Measurements from ENCODE around the gene UBC.
"Not testable (repeated sequence)": the region's sequence is repeated elsewhere in the genome, so short reads cannot be mapped to it uniquely, and the experiment has no call there.

Gene UBC

DNA sequence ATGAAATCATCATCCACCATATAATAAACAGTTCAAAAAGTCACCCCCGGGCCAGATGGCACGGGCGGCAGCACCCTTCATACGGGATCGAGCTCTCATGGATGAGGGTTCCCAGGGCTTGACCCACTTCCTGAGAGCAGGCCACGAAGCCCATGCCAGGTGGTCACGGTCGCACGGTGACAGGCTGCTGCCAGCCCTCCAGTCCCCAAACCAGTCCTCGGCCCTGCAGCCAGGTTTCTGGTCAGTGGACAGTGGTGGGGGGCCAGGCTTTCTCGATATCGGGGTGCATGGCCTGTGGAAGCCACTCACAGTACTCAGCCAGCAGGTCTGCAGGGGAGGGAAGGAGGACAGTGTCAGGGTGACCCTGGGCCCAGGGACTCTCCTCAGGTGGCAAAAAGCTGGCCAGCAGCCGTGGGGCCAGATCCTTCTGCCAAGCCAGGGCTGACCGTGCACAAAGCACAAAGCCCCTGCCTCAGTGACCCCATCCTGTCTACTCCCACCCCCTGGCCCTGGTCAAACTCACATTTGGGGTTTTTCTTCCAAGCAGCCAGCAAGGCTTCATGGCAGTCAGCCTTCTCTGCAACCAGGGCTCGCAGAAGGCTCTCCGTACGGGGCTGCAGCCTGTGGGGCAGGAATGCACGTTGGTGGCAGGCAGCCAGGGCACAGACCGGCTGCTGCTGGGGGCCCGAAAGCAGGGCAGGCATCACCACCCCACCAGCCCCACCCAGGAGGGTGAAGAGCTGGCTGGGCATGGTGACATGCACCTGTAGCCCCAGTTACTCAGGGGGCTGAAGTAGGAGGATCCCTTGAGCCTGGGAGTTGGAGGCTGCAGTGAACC is 33.3 kb upstream of the UBC start:
- H3K27me3 ChIP-seq (ENCODE audit: control insufficient read depth in 1 of 2, insufficient read depth in 2 of 2, low read length in 2 of 2): no peaks in the 10 kb centered on the region
- no peaks in the 10 kb centered on the region for H3K4me1 ChIP-seq (ENCODE audit: control insufficient read depth, insufficient read depth, low read length)
- no peaks in the 10 kb centered on the region for H3K9me3 ChIP-seq (ENCODE audit: control insufficient read depth in 2 of 2, low read length in 2 of 2)
- no peak overlapping the region for H3K27ac ChIP-seq (ENCODE audit: low read length)
- H3K4me3 ChIP-seq (ENCODE audit: low read length in 2 of 2): no peak overlapping the region
- no peak overlapping the region for H3K9ac ChIP-seq (ENCODE audit: low read length in 2 of 2)
- H3K36me3 ChIP-seq (ENCODE audit: control insufficient read depth in 2 of 2, insufficient read depth in 2 of 2, low read length in 2 of 2): peaks cover 7 to 30% of the 10 kb centered on the region in 2 donors

DNA sequence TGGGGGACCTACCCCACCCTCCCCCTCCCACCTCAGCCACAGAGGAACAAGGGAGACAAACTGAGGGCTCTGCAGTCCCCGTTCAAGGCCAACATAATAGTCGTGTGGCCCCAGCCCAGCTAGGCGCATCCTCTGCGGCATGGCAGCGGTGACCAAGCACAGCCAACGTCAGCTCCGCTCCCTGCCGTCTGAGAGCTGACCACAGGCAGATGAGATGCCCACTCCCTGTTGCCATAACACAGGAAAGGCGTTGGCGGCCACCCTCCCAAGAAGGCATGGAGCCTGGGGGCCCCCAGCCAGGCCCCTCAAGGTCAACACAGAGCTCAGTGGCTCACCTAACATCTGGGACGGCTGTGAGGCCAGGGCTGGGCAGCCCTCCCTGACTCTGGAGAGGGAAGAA is 32.6 kb upstream of the UBC start:
- no peaks in the 10 kb centered on the region for H3K9me3 ChIP-seq (ENCODE audit: control insufficient read depth in 2 of 2, low read length in 2 of 2)
- no peaks in the 10 kb centered on the region for H3K4me1 ChIP-seq (ENCODE audit: control insufficient read depth, insufficient read depth, low read length)
- H3K27ac ChIP-seq (ENCODE audit: low read length): no peak overlapping the region
- H3K4me3 ChIP-seq (ENCODE audit: low read length in 2 of 2): no peak overlapping the region
- H3K9ac ChIP-seq (ENCODE audit: low read length in 2 of 2): no peak overlapping the region
- H3K27me3 ChIP-seq (ENCODE audit: control insufficient read depth in 1 of 2, insufficient read depth in 2 of 2, low read length in 2 of 2): no peaks in the 10 kb centered on the region
- peaks cover 7 to 30% of the 10 kb centered on the region in 2 donors for H3K36me3 ChIP-seq (ENCODE audit: control insufficient read depth in 2 of 2, insufficient read depth in 2 of 2, low read length in 2 of 2)

DNA sequence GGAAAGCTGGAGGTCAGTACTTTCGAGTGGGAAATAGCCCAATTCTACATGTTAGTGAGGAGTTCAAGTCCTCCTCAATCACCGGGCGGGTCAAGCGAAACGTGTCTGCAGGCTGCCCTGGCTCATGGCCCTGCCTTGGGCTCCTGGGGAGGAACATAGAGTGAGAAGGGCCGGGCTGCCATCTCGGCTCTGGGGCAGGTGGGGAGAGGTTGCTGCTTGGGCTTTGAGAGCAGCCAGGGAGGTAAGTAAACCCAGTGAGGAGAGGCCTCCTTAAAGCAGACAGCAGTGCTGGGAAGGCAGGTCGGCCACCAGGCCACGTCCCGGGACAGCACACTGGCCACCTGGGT is 32.0 kb upstream of the UBC start:
- Histone ChIP-seq H3K4me3 (ENCODE audit: low read length in 2 of 2) (no peak overlapping the region), H3K27ac (ENCODE audit: low read length) (no peak overlapping the region), H3K9me3 (ENCODE audit: control insufficient read depth in 2 of 2, low read length in 2 of 2) (no peaks in the 10 kb centered on the region), H3K36me3 (ENCODE audit: control insufficient read depth in 2 of 2, insufficient read depth in 2 of 2, low read length in 2 of 2) (peaks cover 7 to 29% of the 10 kb centered on the region in 2 donors), H3K4me1 (ENCODE audit: control insufficient read depth, insufficient read depth, low read length) (no peaks in the 10 kb centered on the region), H3K27me3 (ENCODE audit: control insufficient read depth in 1 of 2, insufficient read depth in 2 of 2, low read length in 2 of 2) (no peaks in the 10 kb centered on the region), H3K9ac (ENCODE audit: low read length in 2 of 2) (no peak overlapping the region)

DNA sequence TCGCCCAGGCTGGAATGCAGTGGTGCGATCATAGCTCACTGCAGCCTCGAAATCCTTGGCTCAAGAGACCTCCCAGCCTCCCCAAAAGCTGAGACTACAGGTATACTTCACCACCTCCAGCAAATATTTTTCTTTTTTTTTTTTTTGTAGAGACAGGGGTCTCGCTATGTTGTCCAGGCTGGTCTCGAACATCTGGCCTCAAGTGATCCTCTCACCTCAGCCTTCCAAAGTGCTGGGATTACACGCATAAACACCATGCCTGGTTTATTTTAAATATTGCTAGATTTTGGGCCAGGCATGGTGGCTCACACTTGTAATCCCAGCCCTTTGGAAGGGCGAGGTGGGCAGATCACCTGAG is 26.7 kb upstream of the UBC start:
- Histone ChIP-seq H3K4me1 (ENCODE audit: control insufficient read depth, insufficient read depth, low read length) (peaks cover 14% of the 10 kb centered on the region), H3K4me3 (ENCODE audit: low read length in 2 of 2) (peak overlapping the region in 1 of 2 donors; percentile 84), H3K27me3 (ENCODE audit: control insufficient read depth in 1 of 2, insufficient read depth in 2 of 2, low read length in 2 of 2) (no peaks in the 10 kb centered on the region), H3K9me3 (ENCODE audit: control insufficient read depth in 2 of 2, low read length in 2 of 2) (no peaks in the 10 kb centered on the region), H3K27ac (ENCODE audit: low read length) (peak overlapping the region; percentile 95), H3K9ac (ENCODE audit: low read length in 2 of 2) (no peak overlapping the region), H3K36me3 (ENCODE audit: control insufficient read depth in 2 of 2, insufficient read depth in 2 of 2, low read length in 2 of 2) (peaks cover 2 to 3% of the 10 kb centered on the region in 2 donors)

DNA sequence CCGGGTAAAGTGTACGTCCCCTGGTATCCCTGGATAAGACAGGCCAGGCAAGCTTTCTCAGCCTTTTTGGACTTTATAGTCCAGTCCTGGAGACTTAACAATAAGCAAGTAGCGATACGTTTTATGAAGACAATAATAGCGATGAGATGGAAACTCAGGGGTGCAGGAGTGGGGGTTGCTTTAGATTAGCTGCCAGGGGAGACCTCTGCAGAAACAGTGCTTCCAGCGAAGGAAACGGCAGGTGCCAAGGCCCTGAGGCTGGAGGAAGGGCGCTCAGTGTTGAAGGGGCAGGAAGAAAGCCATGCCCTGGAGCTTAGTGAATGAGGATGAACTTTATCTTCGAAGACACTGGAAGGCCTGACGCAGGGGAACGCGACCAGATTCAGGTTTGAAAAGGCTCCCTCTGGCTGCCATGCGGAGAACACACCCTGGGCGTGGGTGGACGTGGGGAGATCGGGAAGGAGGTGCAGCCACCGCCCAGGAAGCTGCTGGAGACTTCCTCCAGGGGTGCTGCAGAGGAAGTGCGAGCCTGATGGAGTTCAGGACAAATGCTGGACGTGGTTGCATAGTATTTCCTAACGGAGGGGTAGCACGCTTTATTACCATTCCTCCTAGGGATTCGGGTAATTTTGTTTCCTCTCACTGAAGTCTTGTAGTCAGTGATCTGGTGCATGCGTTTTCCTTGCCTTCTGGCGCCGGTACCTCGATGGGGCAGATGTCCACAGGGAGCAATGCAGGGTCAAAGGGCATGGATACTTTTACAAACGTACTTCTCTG is 26.1 kb upstream of the UBC start:
- Histone ChIP-seq H3K4me3 (ENCODE audit: low read length in 2 of 2) (peak overlapping the region; percentile 73 to 84), H3K27ac (ENCODE audit: low read length) (peak overlapping the region; percentile 95), H3K36me3 (ENCODE audit: control insufficient read depth in 2 of 2, insufficient read depth in 2 of 2, low read length in 2 of 2) (no peaks in the 10 kb centered on the region), H3K9me3 (ENCODE audit: control insufficient read depth in 2 of 2, low read length in 2 of 2) (no peaks in the 10 kb centered on the region), H3K9ac (ENCODE audit: low read length in 2 of 2) (peak overlapping the region; percentile 83 to 87), H3K27me3 (ENCODE audit: control insufficient read depth in 1 of 2, insufficient read depth in 2 of 2, low read length in 2 of 2) (no peaks in the 10 kb centered on the region), H3K4me1 (ENCODE audit: control insufficient read depth, insufficient read depth, low read length) (peaks cover 14% of the 10 kb centered on the region)

DNA sequence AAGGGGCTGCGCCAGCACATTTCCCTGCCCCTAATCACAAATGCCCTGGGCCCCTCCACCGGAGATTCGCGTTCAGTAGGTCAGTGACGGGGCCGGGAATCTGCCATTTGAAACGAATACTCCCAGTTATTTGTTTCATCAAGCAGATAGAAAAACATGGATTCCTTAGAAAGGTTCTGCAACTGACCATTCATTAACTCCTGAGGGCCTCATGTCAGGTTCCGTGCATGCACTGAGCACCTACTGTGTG is 25.6 kb upstream of the UBC start:
- H3K4me1 ChIP-seq (ENCODE audit: control insufficient read depth, insufficient read depth, low read length): peaks cover 14% of the 10 kb centered on the region
- no peaks in the 10 kb centered on the region for H3K27me3 ChIP-seq (ENCODE audit: control insufficient read depth in 1 of 2, insufficient read depth in 2 of 2, low read length in 2 of 2)
- peak overlapping the region; percentile 73 to 84 for H3K4me3 ChIP-seq (ENCODE audit: low read length in 2 of 2)
- H3K27ac ChIP-seq (ENCODE audit: low read length): peak overlapping the region; percentile 95
- no peaks in the 10 kb centered on the region for H3K36me3 ChIP-seq (ENCODE audit: control insufficient read depth in 2 of 2, insufficient read depth in 2 of 2, low read length in 2 of 2)
- no peaks in the 10 kb centered on the region for H3K9me3 ChIP-seq (ENCODE audit: control insufficient read depth in 2 of 2, low read length in 2 of 2)
- H3K9ac ChIP-seq (ENCODE audit: low read length in 2 of 2): peak overlapping the region; percentile 83 to 87

DNA sequence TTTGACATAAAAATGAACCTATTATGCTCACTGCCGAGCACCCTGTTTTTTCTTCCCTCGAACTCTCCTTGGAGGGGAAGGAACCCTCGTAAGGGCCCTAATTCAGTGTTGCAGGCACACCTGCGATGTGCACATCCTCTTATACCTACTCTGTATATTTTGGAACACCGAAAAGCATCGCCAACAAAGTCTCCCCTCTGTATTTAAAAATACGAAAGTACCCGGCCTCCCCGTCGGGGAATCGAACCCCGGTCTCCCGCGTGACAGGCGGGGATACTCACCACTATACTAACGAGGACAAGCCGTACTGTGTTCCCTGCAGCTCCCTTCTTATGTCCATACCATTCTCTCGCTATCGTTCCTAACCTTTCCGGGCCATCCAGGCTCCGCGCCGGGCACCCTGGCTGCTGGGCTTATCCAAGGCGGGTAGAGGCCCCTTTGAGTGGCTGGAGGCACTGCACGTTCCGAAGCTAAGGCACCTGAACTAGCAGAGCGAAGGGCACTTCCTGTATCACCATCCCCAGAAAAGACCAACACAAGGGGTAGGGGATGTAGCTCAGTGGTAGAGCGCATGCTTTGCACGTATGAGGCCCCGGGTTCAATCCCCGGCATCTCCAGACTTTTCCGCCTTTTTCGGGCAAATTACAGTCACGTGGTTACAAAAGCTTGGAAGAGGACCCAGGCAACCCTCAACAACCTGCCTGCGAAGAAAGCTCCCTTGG is 25.1 kb upstream of the UBC start:
- Histone ChIP-seq H3K36me3 (ENCODE audit: control insufficient read depth in 2 of 2, insufficient read depth in 2 of 2, low read length in 2 of 2) (no peaks in the 10 kb centered on the region), H3K27me3 (ENCODE audit: control insufficient read depth in 1 of 2, insufficient read depth in 2 of 2, low read length in 2 of 2) (no peaks in the 10 kb centered on the region), H3K4me3 (ENCODE audit: low read length in 2 of 2) (peak overlapping the region; percentile 73 to 84), H3K9me3 (ENCODE audit: control insufficient read depth in 2 of 2, low read length in 2 of 2) (no peaks in the 10 kb centered on the region), H3K4me1 (ENCODE audit: control insufficient read depth, insufficient read depth, low read length) (peaks cover 14% of the 10 kb centered on the region), H3K27ac (ENCODE audit: low read length) (peak overlapping the region; percentile 95), H3K9ac (ENCODE audit: low read length in 2 of 2) (peak overlapping the region; percentile 83 to 87)

DNA sequence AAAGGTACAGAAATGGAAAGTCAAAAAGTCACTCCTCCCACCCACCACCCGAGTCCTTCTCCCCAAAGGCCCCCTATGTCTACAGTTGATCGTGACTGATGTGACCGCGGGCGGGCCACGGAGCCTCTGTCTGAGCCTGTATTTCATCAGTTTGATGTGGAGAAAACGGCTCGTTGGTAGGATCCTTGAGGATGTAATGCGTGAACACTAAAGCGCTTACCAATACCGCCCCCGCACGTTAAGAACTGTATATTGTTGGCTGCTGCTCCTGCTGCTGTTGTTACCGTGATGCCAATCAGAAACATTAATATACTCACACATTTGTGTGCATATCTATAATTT is 24.6 kb upstream of the UBC start:
- peak overlapping the region; percentile 73 to 84 for H3K4me3 ChIP-seq (ENCODE audit: low read length in 2 of 2)
- no peaks in the 10 kb centered on the region for H3K36me3 ChIP-seq (ENCODE audit: control insufficient read depth in 2 of 2, insufficient read depth in 2 of 2, low read length in 2 of 2)
- peaks cover 14% of the 10 kb centered on the region for H3K4me1 ChIP-seq (ENCODE audit: control insufficient read depth, insufficient read depth, low read length)
- H3K9ac ChIP-seq (ENCODE audit: low read length in 2 of 2): peak overlapping the region; percentile 83 to 87
- no peaks in the 10 kb centered on the region for H3K9me3 ChIP-seq (ENCODE audit: control insufficient read depth in 2 of 2, low read length in 2 of 2)
- no peaks in the 10 kb centered on the region for H3K27me3 ChIP-seq (ENCODE audit: control insufficient read depth in 1 of 2, insufficient read depth in 2 of 2, low read length in 2 of 2)
- H3K27ac ChIP-seq (ENCODE audit: low read length): peak overlapping the region; percentile 95

DNA sequence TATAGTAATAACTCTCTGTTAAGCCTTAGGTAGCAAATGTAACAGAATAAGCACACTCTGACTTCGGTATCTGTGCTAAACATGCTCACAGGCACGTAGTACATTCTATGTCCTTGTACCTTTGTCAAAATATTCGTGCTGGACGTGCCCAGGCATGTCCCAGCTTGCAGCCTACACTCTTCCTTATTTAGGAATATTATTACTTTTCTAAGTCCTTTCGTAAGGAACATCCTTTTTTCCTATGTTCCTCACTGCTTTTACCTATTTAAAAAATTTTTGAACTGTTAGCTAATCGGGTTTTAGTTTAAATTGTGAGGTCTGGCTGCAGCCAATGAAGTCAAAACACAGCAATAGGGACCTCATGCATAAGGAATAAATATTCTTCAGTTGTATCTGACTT is 24.1 kb upstream of the UBC start:
- Histone ChIP-seq H3K27ac (ENCODE audit: low read length) (peak overlapping the region; percentile 95), H3K36me3 (ENCODE audit: control insufficient read depth in 2 of 2, insufficient read depth in 2 of 2, low read length in 2 of 2) (no peaks in the 10 kb centered on the region), H3K9ac (ENCODE audit: low read length in 2 of 2) (peak overlapping the region; percentile 83 to 87), H3K9me3 (ENCODE audit: control insufficient read depth in 2 of 2, low read length in 2 of 2) (no peaks in the 10 kb centered on the region), H3K4me1 (ENCODE audit: control insufficient read depth, insufficient read depth, low read length) (peaks cover 14% of the 10 kb centered on the region), H3K27me3 (ENCODE audit: control insufficient read depth in 1 of 2, insufficient read depth in 2 of 2, low read length in 2 of 2) (no peaks in the 10 kb centered on the region), H3K4me3 (ENCODE audit: low read length in 2 of 2) (peak overlapping the region; percentile 73 to 84)

DNA sequence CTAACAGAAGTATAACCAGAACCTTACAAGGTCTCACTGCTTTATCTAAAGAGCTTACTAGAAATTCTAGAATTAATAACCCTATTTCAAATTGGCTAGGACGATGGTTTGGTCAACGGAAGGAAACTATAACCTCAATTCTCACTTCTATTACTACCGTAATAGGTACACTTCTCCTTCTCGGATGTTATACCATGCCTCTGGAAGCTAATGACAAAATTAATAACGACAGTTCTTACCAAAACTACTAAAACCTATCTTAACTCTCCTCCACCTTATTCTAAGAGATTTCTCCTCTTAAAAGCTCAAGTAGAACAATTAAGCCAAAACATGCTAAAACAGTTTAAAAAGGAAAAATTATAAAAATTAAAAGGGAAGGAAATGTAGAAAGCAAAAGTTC is 23.7 kb upstream of the UBC start:
- Histone ChIP-seq H3K4me3 (ENCODE audit: low read length in 2 of 2) (no peak overlapping the region), H3K9me3 (ENCODE audit: control insufficient read depth in 2 of 2, low read length in 2 of 2) (no peaks in the 10 kb centered on the region), H3K27me3 (ENCODE audit: control insufficient read depth in 1 of 2, insufficient read depth in 2 of 2, low read length in 2 of 2) (no peaks in the 10 kb centered on the region), H3K36me3 (ENCODE audit: control insufficient read depth in 2 of 2, insufficient read depth in 2 of 2, low read length in 2 of 2) (no peaks in the 10 kb centered on the region), H3K9ac (ENCODE audit: low read length in 2 of 2) (peak overlapping the region in 1 of 2 donors; percentile 83), H3K27ac (ENCODE audit: low read length) (peak overlapping the region; percentile 95), H3K4me1 (ENCODE audit: control insufficient read depth, insufficient read depth, low read length) (peaks cover 14% of the 10 kb centered on the region)

DNA sequence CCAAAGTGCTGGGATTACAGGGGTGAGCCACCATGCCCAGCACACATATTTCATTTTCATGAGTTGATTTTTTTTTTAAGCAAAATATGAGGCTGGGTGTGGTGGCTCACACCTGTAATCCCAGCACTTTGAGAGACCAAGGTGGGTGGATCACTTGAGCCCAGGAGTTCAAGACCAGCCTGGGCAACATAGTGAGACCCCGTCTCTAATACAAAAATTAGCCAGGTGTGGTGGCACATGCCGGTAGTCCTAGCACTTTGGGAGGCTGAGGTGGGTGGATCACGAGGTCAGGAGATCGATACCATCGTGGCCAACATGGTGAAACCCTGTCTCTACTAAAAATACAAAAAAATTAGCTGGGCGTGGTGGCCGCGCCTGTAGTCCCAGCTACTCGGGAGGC is 17.1 kb upstream of the UBC start:
- not testable (repeated sequence) for H3K9me3 ChIP-seq (ENCODE audit: control insufficient read depth in 2 of 2, low read length in 2 of 2); H3K4me1 ChIP-seq (ENCODE audit: control insufficient read depth, insufficient read depth, low read length); H3K27ac ChIP-seq (ENCODE audit: low read length); H3K27me3 ChIP-seq (ENCODE audit: control insufficient read depth in 1 of 2, insufficient read depth in 2 of 2, low read length in 2 of 2); H3K36me3 ChIP-seq (ENCODE audit: control insufficient read depth in 2 of 2, insufficient read depth in 2 of 2, low read length in 2 of 2); H3K9ac ChIP-seq (ENCODE audit: low read length in 2 of 2); H3K4me3 ChIP-seq (ENCODE audit: low read length in 2 of 2)

Data from stomach smooth muscle (tissue), 2 donors.